Peyer's patch (tissue), 4 donors: Measurements from ENCODE around the gene NRM. TPM values are rescaled to one million over a fixed set of nuclear protein-coding genes. Genes with fewer than 3 reads are reported as not detected.

Experiments used
- DNase-seq, 3 donors: peaks; one replicate each; pipeline ENCODE4 v3.0.0-alpha.2; 2017 to 2019
- H3K27ac ChIP-seq, 4 donors: fragments of 200-600 bp; sonication (generic); one replicate each; pipeline ENCODE4 v1.5.1; 2016 to 2019
- H3K27me3 ChIP-seq, 2 donors: fragments of 200-600 bp; sonication (generic); one replicate each; pipeline ENCODE4 v1.5.1; 2019
- H3K36me3 ChIP-seq, 3 donors: fragments of 200-600 bp; sonication (generic); one replicate each; pipeline ENCODE4 v1.5.1; 2016 to 2019
- H3K4me1 ChIP-seq, 4 donors: fragments of 200-600 bp; sonication (generic); one replicate each; pipeline ENCODE4 v1.5.1; 2016 to 2019
- H3K4me3 ChIP-seq, 4 donors: fragments of 200-600 bp; sonication (generic); 1 replicate in 3 of 4; 2 replicates in 1 of 4; pipeline ENCODE4 v1.5.1; 2016 to 2019; ENCODE audit warnings: mild to moderate bottlenecking in 1 of 4
- H3K9me3 ChIP-seq, 4 donors: fragments of 200-600 bp; sonication (generic); one replicate each; pipeline ENCODE4 v1.5.1; 2016 to 2019; ENCODE audit warnings: mild to moderate bottlenecking in 1 of 4
- CTCF ChIP-seq, 6 experiments: fragments of 450-650 bp in 4 of 6; fragments of 200-600 bp in 2 of 6; sonication (generic) in 1 of 6; IDR thresholded peaks; one replicate each; pipeline ENCODE4 v1.5.1; 2017 to 2019; ENCODE audit warnings: antibody characterized with exemption in 6 of 6, mild to moderate bottlenecking in 3 of 6, moderate library complexity in 1 of 6
- POLR2A ChIP-seq, 2 donors: fragments of 450-650 bp; IDR thresholded peaks; one replicate each; pipeline ENCODE4 v1.5.1; 2017; ENCODE audit warnings: antibody characterized with exemption in 2 of 2, mild to moderate bottlenecking in 2 of 2, moderate library complexity in 2 of 2
- total RNA-seq, 4 donors: library from RNA; depleted of rRNA; stranded (reverse); fragments of >200 nt; gene quantifications; one replicate each; pipeline ENCODE4 v1.1.0, GENCODE V29; 2016

The NRM gene
- total RNA-seq, 4 donors from 2014 or later: 2.0 to 2.7 TPM; not detected in 2

DNA sequence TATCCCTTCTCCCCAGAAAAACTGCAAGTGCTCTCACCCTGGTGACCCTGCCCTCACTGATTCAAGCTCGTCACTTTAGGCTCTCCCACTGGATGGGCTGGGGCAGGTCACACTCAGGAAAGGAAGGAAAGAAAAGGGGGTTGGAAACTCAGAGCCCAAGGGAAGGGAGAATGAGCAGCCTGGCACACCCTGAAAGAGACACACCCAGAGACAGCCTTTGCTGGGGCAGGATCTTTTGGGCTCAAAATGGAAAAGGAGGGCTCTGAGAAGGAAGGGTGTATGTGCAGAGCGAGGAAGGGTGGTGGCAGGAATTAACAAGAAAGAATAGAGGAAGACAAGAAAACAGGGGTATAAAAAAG, 6.8 kb downstream of the NRM start:
- H3K4me1 ChIP-seq: peaks cover 0 to 52% (median 22%) of the 10 kb centered on the region in 4 donors
- peak overlapping the region; percentile 72 to 78 (median 74) for H3K4me3 ChIP-seq

GRCh38 chr6:30683183-30683979, 7.4 kb downstream of the NRM start:
- H3K36me3 ChIP-seq: peaks cover 0 to 5% (median 0%) of the 10 kb centered on the region in 3 donors
- peak overlapping the region; percentile 86 to 98 (median 94) for H3K27ac ChIP-seq
- no peaks in the 10 kb centered on the region for H3K27me3 ChIP-seq
- H3K4me1 ChIP-seq: peaks cover 0 to 52% (median 19%) of the 10 kb centered on the region in 4 donors
- H3K4me3 ChIP-seq: peak overlapping the region; percentile 72 to 78 (median 74)
- no peaks in the 10 kb centered on the region for H3K9me3 ChIP-seq
- no peak for DNase-seq
- TF ChIP-seq POLR2A (IDR thresholded peaks at IDR 0.05) (no peak), CTCF (IDR thresholded peaks at IDR 0.05) (no peak)

More for the DNA sequence above, 6.8 kb downstream of the NRM start:
- Histone ChIP-seq H3K36me3 (no peaks in the 10 kb centered on the region), H3K27me3 (no peaks in the 10 kb centered on the region), H3K27ac (peak overlapping the region; percentile 86 to 98 (median 94)), H3K9me3 (no peaks in the 10 kb centered on the region)
- no peak for DNase-seq
- TF ChIP-seq POLR2A (IDR thresholded peaks at IDR 0.05) (no peak), CTCF (IDR thresholded peaks at IDR 0.05) (no peak)

- Histone ChIP-seq H3K4me3 (peak overlapping the region; percentile 72 to 78 (median 74)), H3K9me3 (no peaks in the 10 kb centered on the region), H3K27ac (peak overlapping the region; percentile 86 to 98 (median 94)), H3K36me3 (peaks cover 0 to 14% (median 0%) of the 10 kb centered on the region in 3 donors), H3K27me3 (no peaks in the 10 kb centered on the region), H3K4me1 (peaks cover 0 to 42% (median 10%) of the 10 kb centered on the region in 4 donors)
- DNase-seq: peak; percentile 73 to 97 (median 97)
- TF ChIP-seq POLR2A (IDR thresholded peaks at IDR 0.05): peak in 1 of 2 donors; percentile 21
- TF ChIP-seq CTCF (IDR thresholded peaks at IDR 0.05): no peak
These were observed 8.4 kb downstream of the NRM start for GRCh38 chr6:30682143-30683117.

- DNase-seq: no peak
- Histone ChIP-seq H3K4me3 (peak overlapping the region; percentile 72 to 78 (median 74)), H3K9me3 (no peaks in the 10 kb centered on the region), H3K27me3 (no peaks in the 10 kb centered on the region), H3K36me3 (peaks cover 0 to 20% (median 0%) of the 10 kb centered on the region in 3 donors), H3K4me1 (peaks cover 0 to 41% (median 9%) of the 10 kb centered on the region in 4 donors), H3K27ac (peak overlapping the region; percentile 86 to 98 (median 94))
- TF ChIP-seq CTCF (IDR thresholded peaks at IDR 0.05): no peak
- no peak for TF ChIP-seq POLR2A (IDR thresholded peaks at IDR 0.05)
These were observed 9.0 kb downstream of the NRM start for GRCh38 chr6:30681766-30682142.

GRCh38 chr6:30679765-30680535, 10.8 kb downstream of the NRM start:
- peaks cover 0 to 24% (median 0%) of the 10 kb centered on the region in 3 donors for H3K36me3 ChIP-seq
- DNase-seq: no peak
- no peaks in the 10 kb centered on the region for H3K27me3 ChIP-seq
- H3K27ac ChIP-seq: peak overlapping the region; percentile 22 to 98 (median 64)
- TF ChIP-seq CTCF (IDR thresholded peaks at IDR 0.05) (no peak), POLR2A (IDR thresholded peaks at IDR 0.05) (no peak)
- H3K4me3 ChIP-seq: peak overlapping the region; percentile 6 to 78 (median 56)
- H3K4me1 ChIP-seq: peaks cover 0 to 41% (median 9%) of the 10 kb centered on the region in 4 donors
- no peaks in the 10 kb centered on the region for H3K9me3 ChIP-seq
